HFFc6 (cell line): ENCODE results near the gene PLEKHG4B. TPM values are rescaled to one million over a fixed set of nuclear protein-coding genes. Genes with fewer than 3 reads are reported as not detected.
"Not testable (repeated sequence)": the region's sequence is repeated elsewhere in the genome, so short reads cannot be mapped to it uniquely, and the experiment has no call there.

Source experiments
- DNase-seq: peaks from one replicate; pipeline ENCODE4 v3.0.0-alpha.2; 2018
- H3K27ac Mint-ChIP-seq: 2 replicates; pipeline ENCODE4 v1.8.0; 2020; ENCODE audit warnings: mild to moderate bottlenecking, mixed read lengths
- H3K27me3 Mint-ChIP-seq: 2 replicates; pipeline ENCODE4 v1.8.0; 2021; ENCODE audit warnings: mild to moderate bottlenecking, moderate library complexity, mixed read lengths; ENCODE audit not compliant: insufficient read depth
- H3K36me3 Mint-ChIP-seq: 2 replicates; pipeline ENCODE4 v1.8.0; 2021; ENCODE audit warnings: low read depth, mixed read lengths
- H3K4me1 Mint-ChIP-seq: 2 replicates; pipeline ENCODE4 v1.8.0; 2020; ENCODE audit warnings: low read depth, mixed read lengths
- H3K4me3 Mint-ChIP-seq: 2 replicates; pipeline ENCODE4 v1.8.0; 2020; ENCODE audit warnings: mild to moderate bottlenecking, moderate library complexity, mixed read lengths
- H3K9me3 Mint-ChIP-seq: 2 replicates; pipeline ENCODE4 v1.8.0; 2020; ENCODE audit warnings: mild to moderate bottlenecking, mixed read lengths
- CTCF ChIP-seq: fragments of 200-600 bp; sonication (generic); IDR thresholded peaks from 2 replicates; pipeline ENCODE4 v1.5.0; 2021; ENCODE audit warnings: antibody characterized with exemption, mild to moderate bottlenecking
- total RNA-seq, 6 experiments: library from RNA; stranded (reverse); fragmentation: NEBNext Ultra II Directional; extraction: Animal tissue kit (Norgen Biotek cat#: 25700); gene quantifications; 2 replicates in 1 of 6; 3 replicates in 5 of 6; pipeline ENCODE4 v1.2.3, GENCODE V29; 2021

PLEKHG4B gene
- total RNA-seq, 6 experiments from 2014 or later = 0.66 to 4.3 (median 3.9) TPM

GRCh38 chr5:194102-194501 lies 102.1 kb downstream of the PLEKHG4B start:
- Mint-ChIP-seq H3K27ac (no peak overlapping the region), H3K4me3 (no peak overlapping the region), H3K9me3 (no peaks in the 10 kb centered on the region), H3K4me1 (no peaks in the 10 kb centered on the region), H3K27me3 (peaks cover 11% of the 10 kb centered on the region), H3K36me3 (no peaks in the 10 kb centered on the region)
- DNase-seq = no peak
- TF ChIP-seq CTCF = no peak

- Mint-ChIP-seq H3K4me3 (no peak overlapping the region), H3K36me3 (no peaks in the 10 kb centered on the region), H3K27me3 (peaks cover 11% of the 10 kb centered on the region), H3K9me3 (no peaks in the 10 kb centered on the region), H3K4me1 (no peaks in the 10 kb centered on the region), H3K27ac (no peak overlapping the region)
- TF ChIP-seq CTCF = no peak
- DNase-seq = no peak
These were observed 102.7 kb downstream of the PLEKHG4B start for GRCh38 chr5:194603-195209.

- Mint-ChIP-seq H3K4me3 (no peak overlapping the region), H3K27ac (no peak overlapping the region), H3K27me3 (peaks cover 6% of the 10 kb centered on the region), H3K36me3 (no peaks in the 10 kb centered on the region), H3K4me1 (no peaks in the 10 kb centered on the region), H3K9me3 (no peaks in the 10 kb centered on the region)
- peak; percentile 38; the same call in 1 of the 2 replicates for TF ChIP-seq CTCF
- no peak for DNase-seq
These were observed 103.6 kb downstream of the PLEKHG4B start for GRCh38 chr5:195401-196160.

- Mint-ChIP-seq H3K9me3 (no peaks in the 10 kb centered on the region), H3K36me3 (no peaks in the 10 kb centered on the region), H3K4me3 (no peak overlapping the region), H3K27me3 (peaks cover 6% of the 10 kb centered on the region), H3K27ac (no peak overlapping the region), H3K4me1 (no peaks in the 10 kb centered on the region)
- TF ChIP-seq CTCF = no peak
- no peak for DNase-seq
These were observed 104.4 kb downstream of the PLEKHG4B start for GRCh38 chr5:196350-196749.

GRCh38 chr5:197031-197430 lies 105.1 kb downstream of the PLEKHG4B start:
- not testable (repeated sequence) for H3K27ac Mint-ChIP-seq, H3K27me3 Mint-ChIP-seq, H3K4me3 Mint-ChIP-seq, H3K36me3 Mint-ChIP-seq, DNase-seq, H3K4me1 Mint-ChIP-seq, H3K9me3 Mint-ChIP-seq

- no peak for DNase-seq
- no peaks in the 10 kb centered on the region for H3K9me3 Mint-ChIP-seq
- H3K36me3 Mint-ChIP-seq = no peaks in the 10 kb centered on the region
- peaks cover 6% of the 10 kb centered on the region for H3K27me3 Mint-ChIP-seq
- TF ChIP-seq CTCF = no peak
- H3K27ac Mint-ChIP-seq = no peak overlapping the region
- H3K4me3 Mint-ChIP-seq = no peak overlapping the region
- H3K4me1 Mint-ChIP-seq = no peaks in the 10 kb centered on the region
These were observed 106.0 kb downstream of the PLEKHG4B start for GRCh38 chr5:197892-198489.
